HG03521 (cell line): ENCODE data around the gene LYRM4.

Experiments
- ATAC-seq: cut with Tn5 transposase; IDR thresholded peaks from one replicate; pipeline ENCODE4 v1.9.1; 2021; ENCODE audit warnings: mild to moderate bottlenecking, moderate library complexity; ENCODE audit not compliant: unreplicated experiment

The LYRM4 gene

GRCh38 chr6:5150551-5151075, 110.1 kb downstream of the LYRM4 start:
- no peak for ATAC-seq

- no peak for ATAC-seq
Observed at GRCh38 chr6:5149891-5150290, 110.9 kb downstream of the LYRM4 start.

- ATAC-seq, result no peak
Observed at GRCh38 chr6:5149159-5149704, 111.5 kb downstream of the LYRM4 start.

GRCh38 chr6:5146398-5146797, 114.4 kb downstream of the LYRM4 start:
- no peak for ATAC-seq

- peak; percentile 49 for ATAC-seq
Observed at GRCh38 chr6:5143634-5144311, 117.0 kb downstream of the LYRM4 start.

- no peak for ATAC-seq
Observed at GRCh38 chr6:5142915-5143314, 117.8 kb downstream of the LYRM4 start.

GRCh38 chr6:5142131-5142530, 118.6 kb downstream of the LYRM4 start:
- no peak for ATAC-seq

GRCh38 chr6:5141046-5141445, 119.7 kb downstream of the LYRM4 start:
- ATAC-seq, result no peak

GRCh38 chr6:5139828-5140771, 120.7 kb downstream of the LYRM4 start:
- ATAC-seq, result no peak

GRCh38 chr6:5138995-5139827, 121.5 kb downstream of the LYRM4 start:
- no peak for ATAC-seq

GRCh38 chr6:5136851-5137250, 123.9 kb downstream of the LYRM4 start:
- ATAC-seq, result no peak

- ATAC-seq, result no peak
Observed at GRCh38 chr6:5135788-5136376, 124.9 kb downstream of the LYRM4 start.

- ATAC-seq, result no peak
Observed at GRCh38 chr6:5133943-5134342, 126.8 kb downstream of the LYRM4 start.

- ATAC-seq, result no peak
Observed at GRCh38 chr6:5132731-5133130, 128.0 kb downstream of the LYRM4 start.

- no peak for ATAC-seq
Observed at GRCh38 chr6:5130135-5130866, 130.4 kb downstream of the LYRM4 start.

- ATAC-seq, result no peak
Observed at GRCh38 chr6:5128351-5128750, 132.4 kb downstream of the LYRM4 start.

GRCh38 chr6:5127106-5127687, 133.6 kb downstream of the LYRM4 start:
- ATAC-seq, result no peak

GRCh38 chr6:5126214-5126613, 134.5 kb downstream of the LYRM4 start:
- no peak for ATAC-seq
